ENCODE results near the gene COQ10A. TPM values are rescaled to one million over a fixed set of nuclear protein-coding genes. Genes with fewer than 3 reads are reported as not detected.

Gene COQ10A
- total and polyA plus RNA-seq, 9 of the 15 experiments (the other 6 are each of a cell fraction or from before 2014, with no cell fraction given) = 3.1 to 26.4 (median 12.7) TPM

DNA sequence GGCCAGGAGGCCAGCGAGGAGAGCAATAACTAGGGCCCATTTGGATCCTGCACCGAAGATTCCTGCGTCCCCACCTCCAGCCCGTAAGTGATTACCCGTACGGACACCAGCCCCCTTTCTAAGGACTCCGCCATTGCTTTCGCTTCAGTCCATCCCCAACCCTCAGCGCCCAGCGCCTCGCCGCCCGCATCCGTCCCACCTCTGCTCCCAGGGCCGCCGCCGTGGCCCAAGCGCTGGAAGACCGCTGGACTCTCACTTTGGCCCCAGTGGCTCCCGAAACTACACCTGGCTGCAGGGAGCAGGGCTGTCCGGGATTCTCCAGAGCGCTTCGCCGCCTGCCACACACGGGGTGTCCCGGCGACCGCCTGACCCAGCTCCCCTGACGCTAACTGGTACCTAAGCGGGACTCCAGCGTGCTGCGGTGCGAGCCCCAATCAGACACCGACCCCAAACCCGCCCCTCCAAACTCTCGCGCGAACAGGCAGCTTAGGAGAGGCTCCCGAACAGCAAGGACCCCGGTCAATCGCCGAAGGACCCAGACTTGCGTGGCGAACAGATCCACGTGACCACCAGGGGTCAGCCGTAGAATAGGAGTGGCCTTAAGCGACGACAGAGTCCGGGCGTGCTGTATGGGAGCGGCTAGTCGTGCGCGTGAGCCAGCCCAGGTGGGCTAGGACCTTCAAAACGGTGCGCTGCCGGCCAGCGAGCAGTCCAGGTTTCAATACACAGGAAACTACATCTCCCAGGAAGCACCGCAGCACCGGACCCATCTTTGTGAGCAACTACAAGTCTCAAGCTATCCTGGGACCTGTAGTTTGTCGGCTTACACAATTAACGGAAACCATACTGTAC is 49.1 kb downstream of the COQ10A start, which contains the start of gene CNPY2 (continued):
- TF ChIP-seq, protein P1, sequence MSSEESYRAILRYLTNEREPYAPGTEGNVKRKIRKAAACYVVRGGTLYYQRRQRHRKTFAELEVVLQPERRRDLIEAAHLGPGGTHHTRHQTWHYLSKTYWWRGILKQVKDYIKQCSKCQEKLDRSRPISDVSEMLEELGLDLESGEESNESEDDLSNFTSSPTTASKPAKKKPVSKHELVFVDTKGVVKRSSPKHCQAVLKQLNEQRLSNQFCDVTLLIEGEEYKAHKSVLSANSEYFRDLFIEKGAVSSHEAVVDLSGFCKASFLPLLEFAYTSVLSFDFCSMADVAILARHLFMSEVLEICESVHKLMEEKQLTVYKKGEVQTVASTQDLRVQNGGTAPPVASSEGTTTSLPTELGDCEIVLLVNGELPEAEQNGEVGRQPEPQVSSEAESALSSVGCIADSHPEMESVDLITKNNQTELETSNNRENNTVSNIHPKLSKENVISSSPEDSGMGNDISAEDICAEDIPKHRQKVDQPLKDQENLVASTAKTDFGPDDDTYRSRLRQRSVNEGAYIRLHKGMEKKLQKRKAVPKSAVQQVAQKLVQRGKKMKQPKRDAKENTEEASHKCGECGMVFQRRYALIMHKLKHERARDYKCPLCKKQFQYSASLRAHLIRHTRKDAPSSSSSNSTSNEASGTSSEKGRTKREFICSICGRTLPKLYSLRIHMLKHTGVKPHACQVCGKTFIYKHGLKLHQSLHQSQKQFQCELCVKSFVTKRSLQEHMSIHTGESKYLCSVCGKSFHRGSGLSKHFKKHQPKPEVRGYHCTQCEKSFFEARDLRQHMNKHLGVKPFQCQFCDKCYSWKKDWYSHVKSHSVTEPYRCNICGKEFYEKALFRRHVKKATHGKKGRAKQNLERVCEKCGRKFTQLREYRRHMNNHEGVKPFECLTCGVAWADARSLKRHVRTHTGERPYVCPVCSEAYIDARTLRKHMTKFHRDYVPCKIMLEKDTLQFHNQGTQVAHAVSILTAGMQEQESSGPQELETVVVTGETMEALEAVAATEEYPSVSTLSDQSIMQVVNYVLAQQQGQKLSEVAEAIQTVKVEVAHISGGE (CRISPR knock-in tag; IDR thresholded peaks at IDR 0.05) = peak in 1 of 3 experiments; percentile 89; a peak in 2 of 6 replicates
- TF ChIP-seq, protein P2, sequence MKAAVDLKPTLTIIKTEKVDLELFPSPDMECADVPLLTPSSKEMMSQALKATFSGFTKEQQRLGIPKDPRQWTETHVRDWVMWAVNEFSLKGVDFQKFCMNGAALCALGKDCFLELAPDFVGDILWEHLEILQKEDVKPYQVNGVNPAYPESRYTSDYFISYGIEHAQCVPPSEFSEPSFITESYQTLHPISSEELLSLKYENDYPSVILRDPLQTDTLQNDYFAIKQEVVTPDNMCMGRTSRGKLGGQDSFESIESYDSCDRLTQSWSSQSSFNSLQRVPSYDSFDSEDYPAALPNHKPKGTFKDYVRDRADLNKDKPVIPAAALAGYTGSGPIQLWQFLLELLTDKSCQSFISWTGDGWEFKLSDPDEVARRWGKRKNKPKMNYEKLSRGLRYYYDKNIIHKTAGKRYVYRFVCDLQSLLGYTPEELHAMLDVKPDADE (conservative IDR thresholded peaks at IDR 0.05; ENCODE audit: control insufficient read depth, low read depth, low read length) = peak; percentile 97
- TF ChIP-seq TEAD1 (CRISPR knock-in tag; IDR thresholded peaks at IDR 0.05) (peak in 1 of 2 experiments; percentile 46; a peak in 1 of 4 replicates), CEBPB (tag; IDR thresholded peaks at IDR 0.05) (peak; percentile 63), ZNF561 (CRISPR knock-in tag; conservative IDR thresholded peaks at IDR 0.05) (no peak)
- TF ChIP-seq, protein P3, sequence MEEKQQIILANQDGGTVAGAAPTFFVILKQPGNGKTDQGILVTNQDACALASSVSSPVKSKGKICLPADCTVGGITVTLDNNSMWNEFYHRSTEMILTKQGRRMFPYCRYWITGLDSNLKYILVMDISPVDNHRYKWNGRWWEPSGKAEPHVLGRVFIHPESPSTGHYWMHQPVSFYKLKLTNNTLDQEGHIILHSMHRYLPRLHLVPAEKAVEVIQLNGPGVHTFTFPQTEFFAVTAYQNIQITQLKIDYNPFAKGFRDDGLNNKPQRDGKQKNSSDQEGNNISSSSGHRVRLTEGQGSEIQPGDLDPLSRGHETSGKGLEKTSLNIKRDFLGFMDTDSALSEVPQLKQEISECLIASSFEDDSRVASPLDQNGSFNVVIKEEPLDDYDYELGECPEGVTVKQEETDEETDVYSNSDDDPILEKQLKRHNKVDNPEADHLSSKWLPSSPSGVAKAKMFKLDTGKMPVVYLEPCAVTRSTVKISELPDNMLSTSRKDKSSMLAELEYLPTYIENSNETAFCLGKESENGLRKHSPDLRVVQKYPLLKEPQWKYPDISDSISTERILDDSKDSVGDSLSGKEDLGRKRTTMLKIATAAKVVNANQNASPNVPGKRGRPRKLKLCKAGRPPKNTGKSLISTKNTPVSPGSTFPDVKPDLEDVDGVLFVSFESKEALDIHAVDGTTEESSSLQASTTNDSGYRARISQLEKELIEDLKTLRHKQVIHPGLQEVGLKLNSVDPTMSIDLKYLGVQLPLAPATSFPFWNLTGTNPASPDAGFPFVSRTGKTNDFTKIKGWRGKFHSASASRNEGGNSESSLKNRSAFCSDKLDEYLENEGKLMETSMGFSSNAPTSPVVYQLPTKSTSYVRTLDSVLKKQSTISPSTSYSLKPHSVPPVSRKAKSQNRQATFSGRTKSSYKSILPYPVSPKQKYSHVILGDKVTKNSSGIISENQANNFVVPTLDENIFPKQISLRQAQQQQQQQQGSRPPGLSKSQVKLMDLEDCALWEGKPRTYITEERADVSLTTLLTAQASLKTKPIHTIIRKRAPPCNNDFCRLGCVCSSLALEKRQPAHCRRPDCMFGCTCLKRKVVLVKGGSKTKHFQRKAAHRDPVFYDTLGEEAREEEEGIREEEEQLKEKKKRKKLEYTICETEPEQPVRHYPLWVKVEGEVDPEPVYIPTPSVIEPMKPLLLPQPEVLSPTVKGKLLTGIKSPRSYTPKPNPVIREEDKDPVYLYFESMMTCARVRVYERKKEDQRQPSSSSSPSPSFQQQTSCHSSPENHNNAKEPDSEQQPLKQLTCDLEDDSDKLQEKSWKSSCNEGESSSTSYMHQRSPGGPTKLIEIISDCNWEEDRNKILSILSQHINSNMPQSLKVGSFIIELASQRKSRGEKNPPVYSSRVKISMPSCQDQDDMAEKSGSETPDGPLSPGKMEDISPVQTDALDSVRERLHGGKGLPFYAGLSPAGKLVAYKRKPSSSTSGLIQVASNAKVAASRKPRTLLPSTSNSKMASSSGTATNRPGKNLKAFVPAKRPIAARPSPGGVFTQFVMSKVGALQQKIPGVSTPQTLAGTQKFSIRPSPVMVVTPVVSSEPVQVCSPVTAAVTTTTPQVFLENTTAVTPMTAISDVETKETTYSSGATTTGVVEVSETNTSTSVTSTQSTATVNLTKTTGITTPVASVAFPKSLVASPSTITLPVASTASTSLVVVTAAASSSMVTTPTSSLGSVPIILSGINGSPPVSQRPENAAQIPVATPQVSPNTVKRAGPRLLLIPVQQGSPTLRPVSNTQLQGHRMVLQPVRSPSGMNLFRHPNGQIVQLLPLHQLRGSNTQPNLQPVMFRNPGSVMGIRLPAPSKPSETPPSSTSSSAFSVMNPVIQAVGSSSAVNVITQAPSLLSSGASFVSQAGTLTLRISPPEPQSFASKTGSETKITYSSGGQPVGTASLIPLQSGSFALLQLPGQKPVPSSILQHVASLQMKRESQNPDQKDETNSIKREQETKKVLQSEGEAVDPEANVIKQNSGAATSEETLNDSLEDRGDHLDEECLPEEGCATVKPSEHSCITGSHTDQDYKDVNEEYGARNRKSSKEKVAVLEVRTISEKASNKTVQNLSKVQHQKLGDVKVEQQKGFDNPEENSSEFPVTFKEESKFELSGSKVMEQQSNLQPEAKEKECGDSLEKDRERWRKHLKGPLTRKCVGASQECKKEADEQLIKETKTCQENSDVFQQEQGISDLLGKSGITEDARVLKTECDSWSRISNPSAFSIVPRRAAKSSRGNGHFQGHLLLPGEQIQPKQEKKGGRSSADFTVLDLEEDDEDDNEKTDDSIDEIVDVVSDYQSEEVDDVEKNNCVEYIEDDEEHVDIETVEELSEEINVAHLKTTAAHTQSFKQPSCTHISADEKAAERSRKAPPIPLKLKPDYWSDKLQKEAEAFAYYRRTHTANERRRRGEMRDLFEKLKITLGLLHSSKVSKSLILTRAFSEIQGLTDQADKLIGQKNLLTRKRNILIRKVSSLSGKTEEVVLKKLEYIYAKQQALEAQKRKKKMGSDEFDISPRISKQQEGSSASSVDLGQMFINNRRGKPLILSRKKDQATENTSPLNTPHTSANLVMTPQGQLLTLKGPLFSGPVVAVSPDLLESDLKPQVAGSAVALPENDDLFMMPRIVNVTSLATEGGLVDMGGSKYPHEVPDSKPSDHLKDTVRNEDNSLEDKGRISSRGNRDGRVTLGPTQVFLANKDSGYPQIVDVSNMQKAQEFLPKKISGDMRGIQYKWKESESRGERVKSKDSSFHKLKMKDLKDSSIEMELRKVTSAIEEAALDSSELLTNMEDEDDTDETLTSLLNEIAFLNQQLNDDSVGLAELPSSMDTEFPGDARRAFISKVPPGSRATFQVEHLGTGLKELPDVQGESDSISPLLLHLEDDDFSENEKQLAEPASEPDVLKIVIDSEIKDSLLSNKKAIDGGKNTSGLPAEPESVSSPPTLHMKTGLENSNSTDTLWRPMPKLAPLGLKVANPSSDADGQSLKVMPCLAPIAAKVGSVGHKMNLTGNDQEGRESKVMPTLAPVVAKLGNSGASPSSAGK (IDR thresholded peaks at IDR 0.05) = peak; percentile 84
- TF ChIP-seq, protein P4, sequence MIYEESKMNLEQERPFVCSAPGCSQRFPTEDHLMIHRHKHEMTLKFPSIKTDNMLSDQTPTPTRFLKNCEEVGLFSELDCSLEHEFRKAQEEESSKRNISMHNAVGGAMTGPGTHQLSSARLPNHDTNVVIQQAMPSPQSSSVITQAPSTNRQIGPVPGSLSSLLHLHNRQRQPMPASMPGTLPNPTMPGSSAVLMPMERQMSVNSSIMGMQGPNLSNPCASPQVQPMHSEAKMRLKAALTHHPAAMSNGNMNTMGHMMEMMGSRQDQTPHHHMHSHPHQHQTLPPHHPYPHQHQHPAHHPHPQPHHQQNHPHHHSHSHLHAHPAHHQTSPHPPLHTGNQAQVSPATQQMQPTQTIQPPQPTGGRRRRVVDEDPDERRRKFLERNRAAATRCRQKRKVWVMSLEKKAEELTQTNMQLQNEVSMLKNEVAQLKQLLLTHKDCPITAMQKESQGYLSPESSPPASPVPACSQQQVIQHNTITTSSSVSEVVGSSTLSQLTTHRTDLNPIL (CRISPR knock-in tag; IDR thresholded peaks at IDR 0.05) = no peak

All from K562 (cell line).